ENCODE results near the gene PITX3.

GRCh38 chr10:102225646-102226541, 15.4 kb downstream of the PITX3 start, which contains the start of gene ELOVL3:
- TF ChIP-seq RFX5 (IDR thresholded peaks at IDR 0.05; ENCODE audit: low read length): no peak
- peak; percentile 38; the same call in 1 of the 2 replicates for TF ChIP-seq POLR2AphosphoS5 (IDR thresholded peaks at IDR 0.05; ENCODE audit: low read depth, low read length)
- peak; percentile 97 for TF ChIP-seq MAX (IDR thresholded peaks at IDR 0.05; ENCODE audit: low read depth)
- no peak for TF ChIP-seq EP300 (IDR thresholded peaks at IDR 0.05; ENCODE audit: borderline replicate concordance in 1 of 2, low read depth in 1 of 2, low read length in 1 of 2)
- no peak for TF ChIP-seq CTCF (IDR thresholded peaks at IDR 0.05)
- TF ChIP-seq PBX3 (IDR thresholded peaks at IDR 0.05): no peak
- TF ChIP-seq USF2 (IDR thresholded peaks at IDR 0.05; ENCODE audit: borderline replicate concordance, low read depth, low read length): no peak

Measured in SK-N-SH (cell line).